Mammary epithelial cell (primary cell): ENCODE data around the gene PSMG1.

Experiments
- CTCF ChIP-seq, 2 donors: IDR thresholded peaks in 1 of 2; conservative IDR thresholded peaks in 1 of 2; 2 replicates each; pipeline ENCODE4 v1.5.1; 2011 to 2012; ENCODE audit warnings: inconsistent platforms in 2 of 2, low read length in 2 of 2, mild to moderate bottlenecking in 2 of 2, control low read depth in 1 of 2, low read depth in 1 of 2; ENCODE audit not compliant: insufficient read depth in 1 of 2; ENCODE audit errors: extremely low read depth in 1 of 2
- EZH2 ChIP-seq: IDR thresholded peaks from 2 replicates; pipeline ENCODE4 v1.6.1; 2012; ENCODE audit warnings: low read length, inconsistent platforms, borderline replicate concordance

GRCh38 chr21:39182016-39182415 is 1.2 kb downstream of the PSMG1 start:
- TF ChIP-seq CTCF (conservative IDR thresholded peaks at IDR 0.05 in 1 of 2, IDR thresholded peaks at IDR 0.05 in 1 of 2; ENCODE audit: extremely low read depth in 1 of 2, insufficient read depth in 1 of 2, low read depth in 1 of 2, low read length in 2 of 2) = no peak
- no peak for TF ChIP-seq EZH2
